HepG2 (cell line): ENCODE measurements around the gene MAVS. TPM values are rescaled to one million over a fixed set of nuclear protein-coding genes. Genes with fewer than 3 reads are reported as not detected.

Experiments used
- CBX2 ChIP-seq, 2 experiments: fragments of 200-600 bp in 1 of 2; sonication (generic); formaldehyde crosslinking in 1 of 2; IDR thresholded peaks; 2 replicates each; pipeline versions ENCODE4 v1.7.0 to v1.8.1; 2018 to 2022; ENCODE audit warnings: low read depth in 2 of 2, low read length in 1 of 2, mild to moderate bottlenecking in 1 of 2, missing genetic modification reagents in 1 of 2
- FOXK1 ChIP-seq: sonication (generic); formaldehyde crosslinking; IDR thresholded peaks from 2 replicates; pipeline ENCODE4 v1.4.0; 2020; ENCODE audit warnings: low read depth, missing genetic modification reagents, borderline replicate concordance
- HES4 ChIP-seq: sonication (generic); formaldehyde crosslinking; IDR thresholded peaks from 2 replicates; pipeline ENCODE4 v1.9.0; 2021; ENCODE audit warnings: mild to moderate bottlenecking, missing genetic modification reagents, borderline replicate concordance
- IKZF4 ChIP-seq: sonication (generic); formaldehyde crosslinking; IDR thresholded peaks from 2 replicates; pipeline ENCODE4 v1.5.1; 2020; ENCODE audit warnings: borderline replicate concordance, mild to moderate bottlenecking, low read depth, missing genetic modification reagents; ENCODE audit errors: not compliant biosample characterization
- KMT2B ChIP-seq: IDR thresholded peaks from 2 replicates; pipeline ENCODE4 v1.6.1; 2016; ENCODE audit warnings: missing genetic modification reagents, missing compliant biosample characterization
- RAD51 ChIP-seq: fragments of 450-650 bp; IDR thresholded peaks from 2 replicates; pipeline ENCODE4 v1.6.1; 2016; ENCODE audit warnings: borderline replicate concordance
- RFX5 ChIP-seq: IDR thresholded peaks from 2 replicates; pipeline ENCODE4 v1.6.1; 2011; ENCODE audit warnings: low read depth, low read length, improper control_type of control experiment
- TBL1XR1 ChIP-seq: fragments of 150-350 bp; IDR thresholded peaks from 2 replicates; pipeline ENCODE4 v1.6.1; 2014; ENCODE audit warnings: borderline replicate concordance, low read length; ENCODE audit not compliant: partially characterized antibody
- ZFY ChIP-seq: sonication (generic); formaldehyde crosslinking; IDR thresholded peaks from 2 replicates; pipeline ENCODE4 v1.4.0; 2020; ENCODE audit warnings: missing genetic modification reagents
- ZNF121 ChIP-seq: sonication (generic); formaldehyde crosslinking; IDR thresholded peaks from 2 replicates; pipeline ENCODE4 v1.5.0; 2020; ENCODE audit warnings: mild to moderate bottlenecking, missing genetic modification reagents
- ZNF746 ChIP-seq: sonication (generic); formaldehyde crosslinking; IDR thresholded peaks from 2 replicates; pipeline ENCODE4 v1.8.0; 2022; ENCODE audit warnings: mild to moderate bottlenecking, missing genetic modification reagents
- ZNF749 ChIP-seq: sonication (generic); formaldehyde crosslinking; IDR thresholded peaks from 2 replicates; pipeline ENCODE4 v1.8.0; 2022; ENCODE audit warnings: mild to moderate bottlenecking, missing genetic modification reagents, moderate library complexity, borderline replicate concordance
- polyA plus RNA-seq, 8 experiments: library from polyadenylated mRNA; depleted of rRNA in 3 of 8; stranded (reverse) in 7 of 8; unstranded in 1 of 8; fragments of >200 nt; fragmentation: Illumina TruSeq in 4 of 8; extraction: Trizol in 4 of 8; gene quantifications; 2 replicates each; pipeline versions ENCODE4 v1.2.1 to v1.2.3, GENCODE V29; 2011 to 2016; ENCODE audit warnings: low read depth in 4 of 8, missing spikeins in 1 of 8, mixed read lengths in 1 of 8; ENCODE audit not compliant: insufficient read depth in 1 of 8
- total RNA-seq, 5 experiments: library from RNA; depleted of rRNA; stranded (reverse); fragments of >200 nt; fragmentation: Illumina TruSeq; extraction: Trizol; gene quantifications; 2 replicates each; pipeline ENCODE4 v1.2.3, GENCODE V29; 2016; ENCODE audit warnings: low read depth in 1 of 5
- TF ChIP-seq, protein P1 (sequence below): sonication (generic); formaldehyde crosslinking; IDR thresholded peaks from 2 replicates; pipeline ENCODE4 v1.5.1; 2020; ENCODE audit warnings: mild to moderate bottlenecking, missing genetic modification reagents, borderline replicate concordance
- TF ChIP-seq, protein P2 (sequence below): sonication (generic); formaldehyde crosslinking; IDR thresholded peaks from 2 replicates; pipeline ENCODE4 v1.5.1; 2020; ENCODE audit warnings: mild to moderate bottlenecking, missing genetic modification reagents, borderline replicate concordance
- TF ChIP-seq, protein P3 (sequence below): sonication (generic); formaldehyde crosslinking; IDR thresholded peaks from 2 replicates; pipeline ENCODE4 v1.9.0; 2021; ENCODE audit warnings: missing genetic modification reagents, borderline replicate concordance
- TF ChIP-seq, protein P4 (sequence below): sonication (generic); formaldehyde crosslinking; IDR thresholded peaks from 2 replicates; pipeline ENCODE4 v1.4.0; 2020; ENCODE audit warnings: missing genetic modification reagents, low read depth, mild to moderate bottlenecking, borderline replicate concordance

Gene MAVS
- total and polyA plus RNA-seq, 2 of the 13 experiments (the other 11 are each of a cell fraction or from before 2014, with no cell fraction given): 27.3 to 36.6 TPM

DNA sequence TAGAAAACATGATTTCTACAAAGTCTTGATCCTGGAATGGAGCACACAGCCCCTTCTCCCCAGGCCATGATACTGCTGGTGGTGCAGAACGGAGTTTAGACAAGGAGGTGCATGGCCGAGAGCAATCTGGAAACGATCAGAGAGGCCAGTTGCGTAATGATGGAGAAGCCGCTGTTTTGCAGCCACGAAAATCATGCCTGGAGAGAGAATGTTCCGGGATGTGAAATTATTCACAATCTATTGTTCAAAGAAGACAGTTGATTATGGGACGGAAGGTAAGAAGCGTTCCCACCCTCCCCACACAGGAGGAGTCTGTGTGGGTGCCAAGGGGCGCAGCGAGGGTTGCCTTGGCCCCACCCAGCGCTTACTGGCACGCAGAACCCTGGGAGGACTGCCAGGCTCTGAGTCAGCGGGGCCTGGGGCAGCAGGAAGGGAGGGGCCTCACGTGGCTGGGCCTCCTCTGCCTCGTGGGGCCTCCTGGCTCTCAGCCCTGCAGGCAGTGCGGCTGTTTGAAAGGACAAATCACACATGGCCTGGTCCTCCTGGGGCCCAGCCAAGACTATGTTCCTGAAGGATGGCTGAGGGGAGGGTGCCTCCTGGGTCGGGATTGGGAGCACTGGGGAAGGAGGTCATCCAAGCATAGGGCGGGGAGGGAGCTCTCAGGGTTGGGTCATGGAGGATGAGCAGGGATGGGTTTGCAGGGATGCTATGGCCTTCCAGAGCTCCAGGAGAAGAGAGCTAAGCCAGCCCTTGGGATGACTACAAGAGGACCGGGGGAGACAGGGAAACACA lies 35.0 kb upstream of the MAVS start (continued):
- TF ChIP-seq, protein P1, sequence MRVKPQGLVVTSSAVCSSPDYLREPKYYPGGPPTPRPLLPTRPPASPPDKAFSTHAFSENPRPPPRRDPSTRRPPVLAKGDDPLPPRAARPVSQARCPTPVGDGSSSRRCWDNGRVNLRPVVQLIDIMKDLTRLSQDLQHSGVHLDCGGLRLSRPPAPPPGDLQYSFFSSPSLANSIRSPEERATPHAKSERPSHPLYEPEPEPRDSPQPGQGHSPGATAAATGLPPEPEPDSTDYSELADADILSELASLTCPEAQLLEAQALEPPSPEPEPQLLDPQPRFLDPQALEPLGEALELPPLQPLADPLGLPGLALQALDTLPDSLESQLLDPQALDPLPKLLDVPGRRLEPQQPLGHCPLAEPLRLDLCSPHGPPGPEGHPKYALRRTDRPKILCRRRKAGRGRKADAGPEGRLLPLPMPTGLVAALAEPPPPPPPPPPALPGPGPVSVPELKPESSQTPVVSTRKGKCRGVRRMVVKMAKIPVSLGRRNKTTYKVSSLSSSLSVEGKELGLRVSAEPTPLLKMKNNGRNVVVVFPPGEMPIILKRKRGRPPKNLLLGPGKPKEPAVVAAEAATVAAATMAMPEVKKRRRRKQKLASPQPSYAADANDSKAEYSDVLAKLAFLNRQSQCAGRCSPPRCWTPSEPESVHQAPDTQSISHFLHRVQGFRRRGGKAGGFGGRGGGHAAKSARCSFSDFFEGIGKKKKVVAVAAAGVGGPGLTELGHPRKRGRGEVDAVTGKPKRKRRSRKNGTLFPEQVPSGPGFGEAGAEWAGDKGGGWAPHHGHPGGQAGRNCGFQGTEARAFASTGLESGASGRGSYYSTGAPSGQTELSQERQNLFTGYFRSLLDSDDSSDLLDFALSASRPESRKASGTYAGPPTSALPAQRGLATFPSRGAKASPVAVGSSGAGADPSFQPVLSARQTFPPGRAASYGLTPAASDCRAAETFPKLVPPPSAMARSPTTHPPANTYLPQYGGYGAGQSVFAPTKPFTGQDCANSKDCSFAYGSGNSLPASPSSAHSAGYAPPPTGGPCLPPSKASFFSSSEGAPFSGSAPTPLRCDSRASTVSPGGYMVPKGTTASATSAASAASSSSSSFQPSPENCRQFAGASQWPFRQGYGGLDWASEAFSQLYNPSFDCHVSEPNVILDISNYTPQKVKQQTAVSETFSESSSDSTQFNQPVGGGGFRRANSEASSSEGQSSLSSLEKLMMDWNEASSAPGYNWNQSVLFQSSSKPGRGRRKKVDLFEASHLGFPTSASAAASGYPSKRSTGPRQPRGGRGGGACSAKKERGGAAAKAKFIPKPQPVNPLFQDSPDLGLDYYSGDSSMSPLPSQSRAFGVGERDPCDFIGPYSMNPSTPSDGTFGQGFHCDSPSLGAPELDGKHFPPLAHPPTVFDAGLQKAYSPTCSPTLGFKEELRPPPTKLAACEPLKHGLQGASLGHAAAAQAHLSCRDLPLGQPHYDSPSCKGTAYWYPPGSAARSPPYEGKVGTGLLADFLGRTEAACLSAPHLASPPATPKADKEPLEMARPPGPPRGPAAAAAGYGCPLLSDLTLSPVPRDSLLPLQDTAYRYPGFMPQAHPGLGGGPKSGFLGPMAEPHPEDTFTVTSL (CRISPR knock-in tag): peak; percentile 82
- TF ChIP-seq ZNF746 (CRISPR knock-in tag): peak; percentile 90
- no peak for TF ChIP-seq RFX5
- TF ChIP-seq ZFY (CRISPR knock-in tag): peak; percentile 96
- TF ChIP-seq, protein P2, sequence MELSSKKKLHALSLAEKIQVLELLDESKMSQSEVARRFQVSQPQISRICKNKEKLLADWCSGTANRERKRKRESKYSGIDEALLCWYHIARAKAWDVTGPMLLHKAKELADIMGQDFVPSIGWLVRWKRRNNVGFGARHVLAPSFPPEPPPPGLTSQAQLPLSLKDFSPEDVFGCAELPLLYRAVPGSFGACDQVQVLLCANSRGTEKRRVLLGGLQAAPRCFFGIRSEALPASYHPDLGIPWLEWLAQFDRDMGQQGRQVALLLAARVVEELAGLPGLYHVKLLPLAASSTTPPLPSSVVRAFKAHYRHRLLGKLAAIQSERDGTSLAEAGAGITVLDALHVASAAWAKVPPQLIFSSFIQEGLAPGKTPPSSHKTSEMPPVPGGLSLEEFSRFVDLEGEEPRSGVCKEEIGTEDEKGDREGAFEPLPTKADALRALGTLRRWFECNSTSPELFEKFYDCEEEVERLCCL (CRISPR knock-in tag): peak; percentile 98; the same call in 1 of the 2 replicates
- peak; percentile 57 for TF ChIP-seq KMT2B (CRISPR knock-in tag)
- TF ChIP-seq, protein P3, sequence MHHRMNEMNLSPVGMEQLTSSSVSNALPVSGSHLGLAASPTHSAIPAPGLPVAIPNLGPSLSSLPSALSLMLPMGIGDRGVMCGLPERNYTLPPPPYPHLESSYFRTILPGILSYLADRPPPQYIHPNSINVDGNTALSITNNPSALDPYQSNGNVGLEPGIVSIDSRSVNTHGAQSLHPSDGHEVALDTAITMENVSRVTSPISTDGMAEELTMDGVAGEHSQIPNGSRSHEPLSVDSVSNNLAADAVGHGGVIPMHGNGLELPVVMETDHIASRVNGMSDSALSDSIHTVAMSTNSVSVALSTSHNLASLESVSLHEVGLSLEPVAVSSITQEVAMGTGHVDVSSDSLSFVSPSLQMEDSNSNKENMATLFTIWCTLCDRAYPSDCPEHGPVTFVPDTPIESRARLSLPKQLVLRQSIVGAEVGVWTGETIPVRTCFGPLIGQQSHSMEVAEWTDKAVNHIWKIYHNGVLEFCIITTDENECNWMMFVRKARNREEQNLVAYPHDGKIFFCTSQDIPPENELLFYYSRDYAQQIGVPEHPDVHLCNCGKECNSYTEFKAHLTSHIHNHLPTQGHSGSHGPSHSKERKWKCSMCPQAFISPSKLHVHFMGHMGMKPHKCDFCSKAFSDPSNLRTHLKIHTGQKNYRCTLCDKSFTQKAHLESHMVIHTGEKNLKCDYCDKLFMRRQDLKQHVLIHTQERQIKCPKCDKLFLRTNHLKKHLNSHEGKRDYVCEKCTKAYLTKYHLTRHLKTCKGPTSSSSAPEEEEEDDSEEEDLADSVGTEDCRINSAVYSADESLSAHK (CRISPR knock-in tag): no peak
- no peak for TF ChIP-seq RAD51
- TF ChIP-seq CBX2 (IDR thresholded peaks at IDR 0.05; ENCODE audit: low read depth, low read length): no peak
- no peak; the same call in 1 of the 2 replicates for TF ChIP-seq CBX2 (CRISPR knock-in tag; IDR thresholded peaks at IDR 0.05; ENCODE audit: low read depth)
- TF ChIP-seq HES4 (CRISPR knock-in tag): peak; percentile 91; the same call in 1 of the 2 replicates
- peak; percentile 72 for TF ChIP-seq TBL1XR1
- TF ChIP-seq, protein P4, sequence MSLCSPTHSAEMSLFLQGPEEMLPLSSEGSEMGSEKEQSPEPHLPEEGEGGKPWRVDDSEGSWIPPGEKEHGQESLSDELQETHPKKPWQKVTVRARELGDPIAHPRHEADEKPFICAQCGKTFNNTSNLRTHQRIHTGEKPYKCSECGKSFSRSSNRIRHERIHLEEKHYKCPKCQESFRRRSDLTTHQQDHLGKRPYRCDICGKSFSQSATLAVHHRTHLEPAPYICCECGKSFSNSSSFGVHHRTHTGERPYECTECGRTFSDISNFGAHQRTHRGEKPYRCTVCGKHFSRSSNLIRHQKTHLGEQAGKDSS (CRISPR knock-in tag): peak; percentile 99
- peak; percentile 99 for TF ChIP-seq IKZF4 (CRISPR knock-in tag)
- peak; percentile 75 for TF ChIP-seq ZNF121 (CRISPR knock-in tag)
- peak; percentile 81; the same call in 1 of the 2 replicates for TF ChIP-seq FOXK1 (CRISPR knock-in tag)
- peak; percentile 89; the same call in 1 of the 2 replicates for TF ChIP-seq ZNF749 (CRISPR knock-in tag)
